Right cardiac atrium (tissue), 5 donors: ENCODE results near the gene LXN. TPM values are rescaled to one million over a fixed set of nuclear protein-coding genes. Genes with fewer than 3 reads are reported as not detected.

Experiments used
- ATAC-seq, 2 donors: fragments of 200-7000 bp; cut with Tn5 transposase; one replicate each; pipeline versions ENCODE4 v1.8.0 to v1.9.1; 2020; ENCODE audit warnings: moderate library complexity in 2 of 2, mild to moderate bottlenecking in 1 of 2
- DNase-seq, 3 donors: peaks; one replicate each; pipeline ENCODE4 v3.0.0-alpha.2; 2020
- H3K27ac ChIP-seq: one replicate; pipeline ENCODE4 v1.5.1; 2013; ENCODE audit warnings: mild to moderate bottlenecking, low read length, control low read depth, moderate library complexity
- H3K27me3 ChIP-seq: one replicate; pipeline ENCODE4 v1.6.1; 2013; ENCODE audit not compliant: control insufficient read depth, insufficient read depth
- H3K4me1 ChIP-seq: one replicate; pipeline ENCODE4 v1.6.1; 2013; ENCODE audit warnings: low read length; ENCODE audit not compliant: control insufficient read depth, insufficient read depth
- H3K4me3 ChIP-seq: one replicate; pipeline ENCODE4 v1.5.1; 2013; ENCODE audit warnings: low read length, control low read depth
- H3K9me3 ChIP-seq: one replicate; pipeline ENCODE4 v1.6.1; 2013; ENCODE audit warnings: low read length; ENCODE audit not compliant: control insufficient read depth
- WGBS: extraction: QIAGEN DNeasy Blood & Tissue Kit; methylation state at CpG from one replicate; pipeline ENCODE4 v1.1.7; 2013; 5-methylcytosine and 5-hydroxymethylcytosine counted together
- intact Hi-C, 4 donors: fragments of 100-400 bp; cut with DNase I; formaldehyde crosslinking; loops; one replicate each; pipeline versions ENCODE4 v1.11.0 to v1.14.0; 2022 to 2023
- long read RNA-seq, 4 donors: library from polyadenylated mRNA; unstranded; transcript quantifications; one replicate each; pipeline ENCODE4 v2.0.0, GENCODE V29; 2020 to 2021
- polyA plus RNA-seq: library from polyadenylated mRNA; stranded (reverse); fragments of 200-250 nt; gene quantifications from one replicate; pipeline ENCODE4 v1.2.3, GENCODE V29; 2013
- total RNA-seq, 4 donors: library from RNA; stranded (reverse); fragmentation: NEBNext Ultra II Directional; extraction: Animal tissue kit (Norgen Biotek cat#: 25700); gene quantifications; one replicate each; pipeline ENCODE4 v1.2.1, GENCODE V29; 2021
- donor health status: healthy with polysubstance abuse.
- donor health status: DM: no; HTN: yes; CAD: no.
- donor health status: DM: no; HTN: no; CAD: no.
- donor health status: DM: no; HTN: yes; CAD: no; lungs with severe emphysema.
- donor health status: DM: yes; HTN: yes; CAD: no.

LXN gene, protein sequence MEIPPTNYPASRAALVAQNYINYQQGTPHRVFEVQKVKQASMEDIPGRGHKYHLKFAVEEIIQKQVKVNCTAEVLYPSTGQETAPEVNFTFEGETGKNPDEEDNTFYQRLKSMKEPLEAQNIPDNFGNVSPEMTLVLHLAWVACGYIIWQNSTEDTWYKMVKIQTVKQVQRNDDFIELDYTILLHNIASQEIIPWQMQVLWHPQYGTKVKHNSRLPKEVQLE
- total RNA-seq (10 to 100 TPM in 2 of 4 donors, 1 to 10 TPM in 2; 9.7 to 27.3 (median 10.6) TPM), polyA plus RNA-seq (10.2 TPM)
- long read RNA-seq, donor 1, partial matches to known transcripts, result 0 of 3 reads
- long read RNA-seq, donor 1, other reads (novel, unspliced or antisense), result 0 of 3 reads
- long read RNA-seq, donor 2, partial matches to known transcripts, result 1 of 2 reads
- long read RNA-seq, donor 2, other reads (novel, unspliced or antisense), result 0 of 2 reads
- long read RNA-seq, donor 3, transcript LXN-201 (6 exons, 1,116 nt), result major isoform, 26 of 35 reads
- long read RNA-seq, donor 3, partial matches to known transcripts, result 3 of 35 reads
- long read RNA-seq, donor 3, other reads (novel, unspliced or antisense), result 6 of 35 reads
- long read RNA-seq, donor 4, transcript LXN-201 (6 exons, 1,116 nt), result major isoform, 6 of 7 reads
- long read RNA-seq, donor 4, partial matches to known transcripts, result 0 of 7 reads
- long read RNA-seq, donor 4, other reads (novel, unspliced or antisense), result 1 of 7 reads

DNA sequence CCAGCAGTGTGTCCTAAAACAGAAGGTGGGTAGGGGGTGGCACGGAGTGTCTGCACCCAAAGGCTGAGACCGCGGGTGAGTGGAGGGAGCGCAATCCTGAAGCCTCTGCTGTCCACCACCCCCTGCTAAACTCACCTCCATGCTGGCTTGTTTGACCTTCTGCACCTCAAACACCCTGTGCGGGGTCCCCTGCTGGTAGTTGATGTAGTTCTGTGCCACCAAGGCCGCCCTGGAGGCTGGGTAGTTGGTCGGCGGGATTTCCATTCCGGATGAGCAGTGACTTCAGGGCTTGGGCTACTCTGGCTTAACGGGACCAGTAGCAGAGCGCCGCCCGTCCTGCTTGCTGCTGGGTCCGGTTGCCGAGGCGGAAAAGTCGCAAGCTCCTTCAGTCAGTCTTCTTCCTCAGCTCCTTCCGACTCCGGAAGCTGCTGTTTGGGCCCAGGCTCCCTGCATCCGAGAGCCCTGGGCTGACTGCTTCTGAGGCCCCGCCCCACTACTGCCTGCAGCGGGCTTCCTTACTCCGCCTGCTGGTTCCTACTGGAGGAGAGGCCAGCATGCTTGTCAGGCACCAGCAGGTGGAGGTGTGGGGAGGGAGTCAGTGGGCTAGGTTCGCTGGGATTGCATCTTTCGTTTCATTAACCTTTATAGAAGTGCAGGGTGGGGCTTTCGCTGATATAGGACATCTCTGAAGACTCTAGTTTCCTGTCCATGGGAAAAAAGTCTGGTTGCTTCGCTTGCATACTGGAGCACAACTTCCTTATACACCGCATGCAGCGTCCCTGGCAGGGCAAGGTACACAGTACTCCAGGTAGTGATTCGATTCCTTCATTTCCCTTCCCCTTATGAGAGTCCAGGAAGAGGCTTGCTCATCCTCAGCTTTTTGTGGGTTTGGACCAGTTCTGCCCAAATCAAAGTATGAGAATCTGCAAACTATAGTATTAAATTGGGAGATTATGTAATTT lies at the start of gene LXN:
Gene LXN (minus strand): TSS at position 434 of the 962 bp plus-strand sequence. CDS start 170 bp downstream, at position 264.
- WGBS, result 16% methylated on average over 30 of the region's 30 CpGs

DNA sequence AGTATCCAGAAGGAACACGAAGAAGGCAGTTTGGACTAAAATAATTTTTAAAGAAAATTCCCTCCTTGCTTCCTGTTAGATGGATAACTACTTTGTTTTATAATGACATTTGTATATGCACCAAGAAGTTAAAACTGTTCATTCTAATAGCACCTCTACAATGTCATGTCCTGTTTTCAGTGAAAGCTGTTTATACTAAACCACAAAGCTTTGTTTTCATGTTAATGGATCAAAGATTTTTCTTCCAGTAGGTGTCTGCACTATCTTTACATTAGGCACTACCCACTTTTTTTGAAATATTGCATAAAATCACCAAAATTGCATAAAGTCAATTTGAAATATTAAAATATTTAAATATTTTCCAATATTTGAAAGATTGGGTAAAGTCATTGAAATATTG lies 49.7 kb upstream of the LXN start:
- H3K27ac ChIP-seq, result no peak overlapping the region
- WGBS, result 86% methylated on average over 1 of the region's 1 CpG
- ATAC-seq, result no peak
- H3K4me3 ChIP-seq, result no peak overlapping the region
- H3K9me3 ChIP-seq, result no peaks in the 10 kb centered on the region
- DNase-seq, result no peak
- H3K4me1 ChIP-seq, result peaks cover 16% of the 10 kb centered on the region
- no peaks in the 10 kb centered on the region for H3K27me3 ChIP-seq
- intact Hi-C loops, result no loop called here

More for the DNA sequence above, at the start of gene LXN:
- ATAC-seq (peak; percentile 99), DNase-seq (peak; percentile 86 to 94 (median 92))
- no peaks in the 10 kb centered on the region for H3K27me3 ChIP-seq
- H3K4me3 ChIP-seq, result peak within 1 kb of the TSS; percentile 63
- H3K4me1 ChIP-seq, result no peaks in the 10 kb centered on the region
- intact Hi-C loops, result no loop called here
- H3K9me3 ChIP-seq, result no peaks in the 10 kb centered on the region
- peak within 1 kb of the TSS; percentile 75 for H3K27ac ChIP-seq

DNA sequence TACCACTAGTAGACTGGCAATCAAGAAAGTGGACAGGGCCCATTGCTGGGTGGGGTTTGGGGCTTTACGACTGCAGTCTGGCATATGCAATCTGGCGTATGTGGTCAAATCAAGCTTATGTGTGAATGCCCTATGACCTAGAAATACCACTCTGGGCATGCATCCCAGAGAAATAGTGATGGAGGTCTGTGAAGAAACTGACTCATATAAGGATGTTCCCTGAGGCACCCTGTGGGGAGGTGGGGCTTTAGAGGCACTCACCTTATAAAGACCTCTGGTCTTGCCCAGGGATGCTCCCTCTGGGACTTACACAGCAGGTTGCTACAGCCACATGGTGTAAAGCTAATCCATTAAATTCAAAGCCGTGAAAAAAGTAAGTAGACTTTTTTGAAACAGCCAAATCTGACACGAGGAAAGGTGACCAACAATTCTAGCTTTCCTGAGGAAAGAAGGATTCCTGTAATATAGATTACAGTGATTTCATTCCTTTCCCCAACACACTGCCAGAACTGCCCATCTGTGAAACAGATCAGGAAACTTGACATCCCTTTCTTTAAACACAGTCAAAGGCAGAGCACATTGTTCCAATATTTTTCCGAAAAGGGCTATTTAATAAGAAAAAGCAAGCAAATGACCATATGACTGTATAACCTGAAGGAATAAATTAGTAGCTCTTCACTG lies 46.2 kb upstream of the LXN start:
- H3K4me3 ChIP-seq, result no peak overlapping the region
- H3K27me3 ChIP-seq, result no peaks in the 10 kb centered on the region
- H3K27ac ChIP-seq, result no peak overlapping the region
- intact Hi-C loops, result no loop called here
- DNase-seq (no peak), ATAC-seq (peak in 1 of 2 donors; percentile 25)
- WGBS, result 66% methylated on average over 5 of the region's 5 CpGs
- H3K9me3 ChIP-seq, result no peaks in the 10 kb centered on the region
- H3K4me1 ChIP-seq, result peaks cover 14% of the 10 kb centered on the region

DNA sequence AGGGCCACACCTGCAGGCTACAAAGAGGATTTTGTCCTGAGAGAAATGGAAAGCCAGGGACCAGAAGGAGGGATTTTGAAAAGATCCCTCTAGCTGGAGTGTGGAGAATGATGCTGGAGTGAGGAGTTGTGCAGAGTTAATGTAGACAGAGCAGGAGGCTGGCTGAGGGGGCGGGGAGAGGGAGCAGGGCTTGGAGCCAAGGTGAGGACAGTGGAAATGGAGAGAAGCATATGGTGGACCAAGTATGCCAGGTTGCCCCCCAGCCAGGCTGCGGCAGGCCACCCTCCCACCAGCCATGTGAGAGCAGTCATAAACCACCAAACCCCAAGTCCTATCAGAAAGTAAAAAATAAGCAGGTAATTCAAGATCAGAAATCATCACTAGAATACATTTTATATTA lies 45.1 kb upstream of the LXN start:
- Histone ChIP-seq H3K4me1 (peaks cover 13% of the 10 kb centered on the region), H3K27ac (peak overlapping the region; percentile 3), H3K9me3 (no peaks in the 10 kb centered on the region), H3K27me3 (no peaks in the 10 kb centered on the region), H3K4me3 (no peak overlapping the region)
- intact Hi-C loops, result no loop called here
- WGBS, result 92% methylated on average over 2 of the region's 2 CpGs
- no peak for ATAC-seq
- peak in 1 of 3 donors; percentile 50 for DNase-seq

DNA sequence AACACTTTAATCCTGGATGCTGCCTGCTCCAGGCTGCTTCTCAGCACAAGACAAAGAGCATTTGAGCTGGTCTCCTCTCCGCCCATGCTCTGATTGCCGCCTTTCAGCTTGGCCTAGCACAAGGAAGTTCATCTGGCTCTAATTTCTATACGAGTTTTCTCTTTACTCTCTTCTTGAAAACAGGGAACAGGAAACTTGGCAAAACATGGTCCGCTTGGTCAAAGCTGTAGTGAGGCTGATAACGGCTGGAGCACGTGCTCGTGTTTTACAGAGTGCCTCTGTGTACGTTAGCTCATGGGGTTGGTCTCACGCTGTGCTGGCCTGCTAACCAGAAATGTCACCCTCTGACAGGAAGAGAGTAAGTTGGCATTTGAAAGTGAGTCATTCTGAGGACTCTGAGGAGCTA lies 40.6 kb upstream of the LXN start:
- peak; percentile 78 to 89 (median 83) for DNase-seq
- intact Hi-C loops, result no loop called here
- WGBS, result 10% methylated on average over 9 of the region's 9 CpGs
- Histone ChIP-seq H3K4me1 (peaks cover 14% of the 10 kb centered on the region), H3K4me3 (no peak overlapping the region), H3K27me3 (no peaks in the 10 kb centered on the region), H3K9me3 (no peaks in the 10 kb centered on the region), H3K27ac (peak overlapping the region; percentile 88)
- peak; percentile 92 for ATAC-seq

DNA sequence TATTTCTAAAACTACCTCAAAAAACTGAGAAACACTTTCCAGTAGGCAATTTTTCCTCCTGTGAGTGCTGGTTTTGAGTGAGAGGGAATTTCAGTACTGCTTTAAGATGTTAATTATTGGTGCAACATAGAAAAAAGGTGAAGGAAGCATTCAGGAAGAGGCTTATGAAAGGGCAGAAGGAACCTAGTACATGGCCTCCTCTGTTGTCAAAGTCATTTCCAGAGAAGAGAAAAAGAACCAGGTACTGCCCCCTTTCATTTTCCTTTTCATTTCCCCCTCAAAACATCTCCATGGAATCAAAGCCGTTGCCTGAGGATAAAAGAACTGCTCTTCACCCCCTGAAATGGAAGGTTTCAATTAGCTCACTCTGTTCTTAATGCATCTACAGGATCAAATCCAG lies 40.0 kb upstream of the LXN start:
- WGBS, result 60% methylated on average over 1 of the region's 1 CpG
- Histone ChIP-seq H3K27me3 (no peaks in the 10 kb centered on the region), H3K4me3 (no peak overlapping the region), H3K27ac (peak overlapping the region; percentile 1), H3K4me1 (peaks cover 14% of the 10 kb centered on the region), H3K9me3 (no peaks in the 10 kb centered on the region)
- intact Hi-C loops, result no loop called here
- ATAC-seq (no peak), DNase-seq (no peak)

DNA sequence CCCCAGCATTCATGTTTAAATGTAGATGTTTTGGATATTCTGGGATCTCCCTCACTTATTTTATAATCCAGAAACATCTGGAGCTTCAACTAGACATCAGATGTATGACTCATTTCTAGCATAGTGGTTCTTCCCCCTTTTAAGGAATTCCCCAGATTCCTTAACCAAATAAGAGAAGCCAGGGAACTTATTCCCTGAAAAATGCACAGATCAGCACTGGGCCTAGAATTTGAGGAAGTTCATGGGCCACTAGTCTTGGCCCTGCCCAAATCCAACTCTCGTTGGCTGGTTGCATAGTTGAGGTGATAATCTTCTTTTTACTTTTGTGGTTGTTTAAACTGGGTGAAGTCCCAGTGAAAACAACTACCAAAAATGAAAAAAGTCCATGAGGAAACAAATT lies 39.4 kb upstream of the LXN start:
- no peak overlapping the region for H3K4me3 ChIP-seq
- ATAC-seq (peak; percentile 8 to 27), DNase-seq (peak in 1 of 3 donors; percentile 41)
- no peaks in the 10 kb centered on the region for H3K9me3 ChIP-seq
- no peaks in the 10 kb centered on the region for H3K27me3 ChIP-seq
- intact Hi-C loops, result no loop called here
- peaks cover 11% of the 10 kb centered on the region for H3K4me1 ChIP-seq
- H3K27ac ChIP-seq, result no peak overlapping the region
- 41% methylated on average over 1 of the region's 1 CpG for WGBS

DNA sequence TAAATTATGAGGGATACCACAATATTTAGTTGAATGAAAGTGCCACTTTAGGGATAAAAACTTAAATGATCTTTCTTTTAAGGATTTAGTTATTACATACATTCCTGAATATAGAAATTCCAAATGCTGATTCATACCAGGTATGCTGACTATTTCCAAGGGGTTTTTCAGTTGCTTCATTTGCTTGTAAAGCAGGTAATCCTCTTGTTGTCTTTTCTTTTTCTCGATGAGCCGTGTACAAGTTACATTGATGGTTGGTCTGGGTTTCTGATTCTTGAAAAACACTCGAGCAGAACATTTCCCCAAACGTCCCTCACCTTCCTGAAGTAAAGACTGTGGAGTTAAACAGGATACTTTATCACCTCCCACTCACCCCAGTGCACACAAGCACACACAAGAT lies 38.2 kb upstream of the LXN start:
- DNase-seq (no peak), ATAC-seq (no peak)
- intact Hi-C loops, result no loop called here
- Histone ChIP-seq H3K27ac (no peak overlapping the region), H3K27me3 (no peaks in the 10 kb centered on the region), H3K9me3 (no peaks in the 10 kb centered on the region), H3K4me1 (peaks cover 11% of the 10 kb centered on the region), H3K4me3 (no peak overlapping the region)
- 82% methylated on average over 4 of the region's 4 CpGs for WGBS

DNA sequence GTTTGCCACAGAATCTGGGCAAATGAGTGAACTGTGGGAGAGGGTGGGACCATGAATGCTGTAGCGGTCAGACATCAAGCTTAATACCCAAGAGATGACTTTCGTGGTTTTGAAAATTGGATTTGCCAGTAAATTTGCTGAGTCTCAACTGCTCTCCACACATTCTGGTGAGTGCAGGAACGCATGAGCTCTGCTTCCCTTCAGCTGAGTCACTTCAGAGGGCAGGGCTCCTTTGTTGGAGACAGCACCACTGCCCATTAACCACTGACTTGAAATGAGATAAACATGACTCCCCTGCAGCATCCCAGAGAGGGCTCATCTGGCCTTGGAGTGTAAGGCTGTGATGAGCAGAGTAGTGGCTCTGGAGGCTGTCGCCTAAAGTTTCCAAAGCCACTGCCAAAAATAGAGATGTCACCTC lies 37.2 kb upstream of the LXN start:
- ATAC-seq, result peak; percentile 45 to 57
- WGBS, result 64% methylated on average over 4 of the region's 4 CpGs
- Histone ChIP-seq H3K27ac (peak overlapping the region; percentile 1), H3K4me1 (peaks cover 11% of the 10 kb centered on the region), H3K27me3 (no peaks in the 10 kb centered on the region), H3K9me3 (no peaks in the 10 kb centered on the region), H3K4me3 (no peak overlapping the region)
- DNase-seq, result peak in 2 of 3 donors; percentile 32 to 36
- intact Hi-C loops, result no loop called here

DNA sequence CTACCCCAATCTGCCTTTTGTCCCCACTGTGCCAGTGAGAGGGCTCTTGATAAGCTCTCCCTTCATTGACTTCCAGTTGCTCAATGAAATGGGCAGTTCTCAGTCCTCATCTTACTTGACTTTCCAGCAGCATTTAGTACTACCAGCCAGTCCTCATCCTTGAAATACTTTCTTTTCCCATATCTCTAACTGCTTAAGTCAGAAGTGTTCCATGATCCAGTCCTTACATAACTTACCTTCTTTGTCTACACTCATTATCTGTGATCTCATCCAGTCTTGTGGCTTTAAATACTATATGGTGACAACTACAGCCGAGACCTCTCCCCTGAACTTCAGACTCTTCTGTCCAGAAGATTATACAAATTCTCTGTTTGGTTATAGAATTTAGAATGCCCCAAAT lies 31.1 kb upstream of the LXN start:
- WGBS, result 87% methylated on average over 1 of the region's 1 CpG
- intact Hi-C loops, result no loop called here
- no peak for ATAC-seq
- H3K4me1 ChIP-seq, result no peaks in the 10 kb centered on the region
- DNase-seq, result no peak
- H3K27ac ChIP-seq, result no peak overlapping the region
- no peak overlapping the region for H3K4me3 ChIP-seq
- H3K27me3 ChIP-seq, result no peaks in the 10 kb centered on the region
- no peaks in the 10 kb centered on the region for H3K9me3 ChIP-seq
